ENCODE results near the gene CLCN7. TPM values are rescaled to one million over a fixed set of nuclear protein-coding genes. Genes with fewer than 3 reads are reported as not detected.

The CLCN7 gene
- total and polyA plus RNA-seq, 11 donors, result 30.3 to 70.8 (median 33.6) TPM

GRCh38 chr16:1414532-1415260, 60.1 kb downstream of the CLCN7 start, which contains the start of gene UNKL:
Gene UNKL, minus strand, starts transcription at chr16:1414704. Its CDS starts 13 bp downstream, at chr16:1414691.
- Histone ChIP-seq H3K36me3 (peaks cover 0 to 31% (median 5%) of the 10 kb centered on the region in 9 donors), H3K9me3 (no peaks in the 10 kb centered on the region), H3K4me1 (peaks cover 3 to 30% (median 17%) of the 10 kb centered on the region in 12 donors), H3K27me3 (no peaks in the 10 kb centered on the region), H3K27ac (peak within 1 kb of the TSS; percentile 47 to 90 (median 84)), H3K4me3 (peak within 1 kb of the TSS; percentile 74 to 98 (median 96))
- peak; percentile 79 to 93 (median 83) for DNase-seq
- intact Hi-C loops (cut with DNase I), result loop anchor here in 3 of 10 donors (5.0 to 10.0 kb wide), 2 partner anchors 107 to 110 kb away; partner anchors contain the start of gene UBE2I (in 3 of the 3)
- ATAC-seq, result peak in 3 of 4 donors; percentile 48 to 58 (median 49)
- WGBS, 4 donors, result 2 to 19% (median 6%) methylated on average over 7 to 72 of the region's 72 CpGs
- TF ChIP-seq POLR2A (IDR thresholded peaks at IDR 0.05), result no peak

GRCh38 chr16:1413684-1414531, 60.9 kb downstream of the CLCN7 start:
- WGBS, 4 donors, result 3 to 12% (median 4%) methylated on average over 29 to 85 of the region's 85 CpGs
- DNase-seq (peak in 3 of 5 donors; percentile 43 to 82 (median 65)), ATAC-seq (peak in 3 of 4 donors; percentile 36 to 43 (median 39))
- TF ChIP-seq CTCF (IDR thresholded peaks at IDR 0.05) (peak; percentile 39 to 73 (median 60)), POLR2A (IDR thresholded peaks at IDR 0.05) (no peak)
- intact Hi-C loops (cut with DNase I), result loop anchor here in 3 of 10 donors (5.0 to 10.0 kb wide), 2 partner anchors 107 to 109 kb away; partner anchors contain the start of gene UBE2I (in 3 of the 3)
- Histone ChIP-seq H3K9me3 (no peaks in the 10 kb centered on the region), H3K4me3 (peak overlapping the region; percentile 74 to 98 (median 96)), H3K27ac (peak overlapping the region; percentile 47 to 90 (median 84)), H3K36me3 (peaks cover 0 to 34% (median 5%) of the 10 kb centered on the region in 9 donors), H3K4me1 (peaks cover 0 to 24% (median 11%) of the 10 kb centered on the region in 12 donors), H3K27me3 (no peaks in the 10 kb centered on the region)

- Histone ChIP-seq H3K4me1 (peaks cover 0 to 31% (median 16%) of the 10 kb centered on the region in 12 donors), H3K9me3 (no peaks in the 10 kb centered on the region), H3K27me3 (no peaks in the 10 kb centered on the region), H3K27ac (no peak overlapping the region), H3K4me3 (no peak overlapping the region), H3K36me3 (peaks cover 0 to 31% (median 5%) of the 10 kb centered on the region in 9 donors)
- no peak for ATAC-seq
- 70 to 90% (median 80%) methylated on average over 2 of the region's 2 CpGs for WGBS, 4 donors
- intact Hi-C loops (cut with DNase I), result loop anchor here in 3 of 10 donors (5.0 to 10.0 kb wide), 2 partner anchors 106 to 108 kb away; partner anchors contain the start of gene UBE2I (in 3 of the 3)
- TF ChIP-seq CTCF (IDR thresholded peaks at IDR 0.05), result no peak
- no peak for TF ChIP-seq POLR2A (IDR thresholded peaks at IDR 0.05)
- no peak for DNase-seq
Measured at GRCh38 chr16:1412847-1413246, 62.0 kb downstream of the CLCN7 start.

GRCh38 chr16:1408171-1408837, 66.5 kb downstream of the CLCN7 start:
- Histone ChIP-seq H3K27me3 (no peaks in the 10 kb centered on the region), H3K36me3 (peaks cover 0 to 56% (median 11%) of the 10 kb centered on the region in 9 donors), H3K9me3 (no peaks in the 10 kb centered on the region), H3K4me1 (peaks cover 0 to 28% (median 14%) of the 10 kb centered on the region in 12 donors), H3K27ac (peak overlapping the region in 11 of 12 donors; percentile 13 to 65 (median 56)), H3K4me3 (peak overlapping the region in 11 of 12 donors; percentile 34 to 69 (median 60))
- TF ChIP-seq POLR2A (IDR thresholded peaks at IDR 0.05), result no peak
- TF ChIP-seq CTCF (IDR thresholded peaks at IDR 0.05), result no peak
- WGBS, 4 donors, result 4 to 6% (median 5%) methylated on average over 26 to 42 of the region's 42 CpGs
- intact Hi-C loops (cut with DNase I), result loop anchor here in 1 of 10 donors (10.0 kb wide), 1 partner anchor 104 kb away; the partner anchor contains the start of gene UBE2I
- ATAC-seq (peak; percentile 93 to 98 (median 97)), DNase-seq (peak; percentile 95 to 98 (median 96))

Data from heart left ventricle (tissue), 16 donors.